HUES48 (cell line): ENCODE results near the gene PTPN1.

Source experiments
- H3K27ac ChIP-seq: one replicate; pipeline ENCODE4 v1.7.0; 2013; ENCODE audit warnings: low read depth, low read length, inconsistent platforms
- H3K27me3 ChIP-seq: 2 replicates; pipeline ENCODE4 v1.6.1; 2013; ENCODE audit warnings: mild to moderate bottlenecking, low read length; ENCODE audit not compliant: control insufficient read depth, insufficient read depth
- H3K36me3 ChIP-seq: 2 replicates; pipeline ENCODE4 v1.6.1; 2013; ENCODE audit warnings: low read length; ENCODE audit not compliant: control insufficient read depth, insufficient read depth
- H3K4me1 ChIP-seq: 2 replicates; pipeline ENCODE4 v1.6.1; 2013; ENCODE audit warnings: mild to moderate bottlenecking, low read length; ENCODE audit not compliant: control insufficient read depth, insufficient read depth
- H3K4me3 ChIP-seq: 2 replicates; pipeline ENCODE4 v1.5.1; 2013; ENCODE audit warnings: mild to moderate bottlenecking, low read depth, low read length
- H3K9ac ChIP-seq: 2 replicates; pipeline ENCODE4 v1.6.1; 2013; ENCODE audit warnings: mild to moderate bottlenecking, low read depth, low read length, moderate library complexity
- H3K9me3 ChIP-seq: 2 replicates; pipeline ENCODE4 v1.6.1; 2013; ENCODE audit warnings: low read length; ENCODE audit not compliant: control insufficient read depth, insufficient read depth

The PTPN1 gene

GRCh38 chr20:50548396-50548795 lies 38.2 kb downstream of the PTPN1 start:
- H3K4me1 ChIP-seq: no peaks in the 10 kb centered on the region
- no peak overlapping the region for H3K27ac ChIP-seq
- no peak overlapping the region for H3K4me3 ChIP-seq
- 0 out of 2 replicates have a peak, but pooled peaks cover 4% of the 10 kb centered on the region for H3K36me3 ChIP-seq
- H3K9me3 ChIP-seq: no peaks in the 10 kb centered on the region
- H3K27me3 ChIP-seq: no peaks in the 10 kb centered on the region
- no peak overlapping the region for H3K9ac ChIP-seq

GRCh38 chr20:50550531-50550930 lies 40.3 kb downstream of the PTPN1 start:
- Histone ChIP-seq H3K27me3 (no peaks in the 10 kb centered on the region), H3K36me3 (0 out of 2 replicates have a peak, but pooled peaks cover 4% of the 10 kb centered on the region), H3K9me3 (no peaks in the 10 kb centered on the region), H3K4me1 (no peaks in the 10 kb centered on the region), H3K4me3 (no peak overlapping the region), H3K27ac (no peak overlapping the region), H3K9ac (no peak overlapping the region)

- Histone ChIP-seq H3K4me3 (no peak overlapping the region), H3K27ac (no peak overlapping the region), H3K36me3 (0 out of 2 replicates have a peak, but pooled peaks cover 4% of the 10 kb centered on the region)
These were observed 41.1 kb downstream of the PTPN1 start for GRCh38 chr20:50551288-50551687.

GRCh38 chr20:50552979-50553378 lies 42.8 kb downstream of the PTPN1 start:
- Histone ChIP-seq H3K9me3 (no peaks in the 10 kb centered on the region), H3K27ac (no peak overlapping the region), H3K27me3 (no peaks in the 10 kb centered on the region), H3K36me3 (0 out of 2 replicates have a peak, but pooled peaks cover 4% of the 10 kb centered on the region), H3K9ac (no peak overlapping the region), H3K4me3 (no peak overlapping the region), H3K4me1 (no peaks in the 10 kb centered on the region)

More at GRCh38 chr20:50551288-50551687, 41.1 kb downstream of the PTPN1 start:
- H3K4me1 ChIP-seq: no peaks in the 10 kb centered on the region
- H3K27me3 ChIP-seq: no peaks in the 10 kb centered on the region
- H3K9me3 ChIP-seq: no peaks in the 10 kb centered on the region
- H3K9ac ChIP-seq: no peak overlapping the region

- Histone ChIP-seq H3K4me1 (no peaks in the 10 kb centered on the region), H3K4me3 (no peak overlapping the region), H3K36me3 (0 out of 2 replicates have a peak, but pooled peaks cover 4% of the 10 kb centered on the region), H3K9ac (no peak overlapping the region), H3K27ac (no peak overlapping the region), H3K27me3 (no peaks in the 10 kb centered on the region), H3K9me3 (no peaks in the 10 kb centered on the region)
These were observed 44.8 kb downstream of the PTPN1 start for GRCh38 chr20:50554694-50555579.

GRCh38 chr20:50555662-50556061 lies 45.5 kb downstream of the PTPN1 start:
- no peak overlapping the region for H3K4me3 ChIP-seq
- no peaks in the 10 kb centered on the region for H3K36me3 ChIP-seq
- H3K9ac ChIP-seq: no peak overlapping the region
- H3K9me3 ChIP-seq: no peaks in the 10 kb centered on the region
- no peak overlapping the region for H3K27ac ChIP-seq
- no peaks in the 10 kb centered on the region for H3K4me1 ChIP-seq
- no peaks in the 10 kb centered on the region for H3K27me3 ChIP-seq

- no peak overlapping the region for H3K4me3 ChIP-seq
- peaks cover 9% of the 10 kb centered on the region; the same call in 1 of the 2 replicates for H3K36me3 ChIP-seq
- no peak overlapping the region for H3K27ac ChIP-seq
These were observed 47.5 kb downstream of the PTPN1 start for GRCh38 chr20:50557549-50558134.

GRCh38 chr20:50558483-50558925 lies 48.3 kb downstream of the PTPN1 start:
- Histone ChIP-seq H3K4me1 (0 out of 2 replicates have a peak, but pooled peaks cover 3% of the 10 kb centered on the region), H3K27me3 (no peaks in the 10 kb centered on the region), H3K9ac (no peak overlapping the region), H3K9me3 (no peaks in the 10 kb centered on the region), H3K27ac (no peak overlapping the region), H3K4me3 (no peak overlapping the region), H3K36me3 (peaks cover 13% of the 10 kb centered on the region; the same call in 1 of the 2 replicates)

More at GRCh38 chr20:50557549-50558134, 47.5 kb downstream of the PTPN1 start:
- H3K9ac ChIP-seq: no peak overlapping the region
- no peaks in the 10 kb centered on the region for H3K9me3 ChIP-seq
- H3K4me1 ChIP-seq: 0 out of 2 replicates have a peak, but pooled peaks cover 3% of the 10 kb centered on the region
- no peaks in the 10 kb centered on the region for H3K27me3 ChIP-seq

GRCh38 chr20:50559149-50559548 lies 49.0 kb downstream of the PTPN1 start:
- Histone ChIP-seq H3K36me3 (peaks cover 13% of the 10 kb centered on the region; the same call in 1 of the 2 replicates), H3K27ac (no peak overlapping the region), H3K4me1 (0 out of 2 replicates have a peak, but pooled peaks cover 3% of the 10 kb centered on the region)

GRCh38 chr20:50559856-50560638 lies 49.9 kb downstream of the PTPN1 start:
- Histone ChIP-seq H3K36me3 (peaks cover 17% of the 10 kb centered on the region), H3K9me3 (no peaks in the 10 kb centered on the region), H3K4me1 (0 out of 2 replicates have a peak, but pooled peaks cover 3% of the 10 kb centered on the region), H3K27ac (no peak overlapping the region), H3K27me3 (no peaks in the 10 kb centered on the region), H3K4me3 (no peak overlapping the region), H3K9ac (no peak overlapping the region)

More at GRCh38 chr20:50559149-50559548, 49.0 kb downstream of the PTPN1 start:
- H3K9me3 ChIP-seq: no peaks in the 10 kb centered on the region
- H3K4me3 ChIP-seq: no peak overlapping the region
- H3K27me3 ChIP-seq: no peaks in the 10 kb centered on the region
- no peak overlapping the region for H3K9ac ChIP-seq
